GM12891 (cell line): ENCODE measurements around the gene PEPD.

Source experiments
- POLR2A ChIP-seq: IDR thresholded peaks from 2 replicates; pipeline ENCODE4 v1.6.1; 2011; ENCODE audit warnings: low read depth, low read length, control low read depth
- POLR2AphosphoS5 ChIP-seq: IDR thresholded peaks from 2 replicates; pipeline ENCODE4 v1.6.1; 2011; ENCODE audit warnings: low read depth, low read length, control low read depth
- SPI1 ChIP-seq: IDR thresholded peaks from 2 replicates; pipeline ENCODE4 v1.6.1; 2011; ENCODE audit warnings: low read depth, low read length, control low read depth
- TAF1 ChIP-seq: IDR thresholded peaks from 2 replicates; pipeline ENCODE4 v1.6.1; 2011; ENCODE audit warnings: low read depth, low read length, control low read depth

DNA sequence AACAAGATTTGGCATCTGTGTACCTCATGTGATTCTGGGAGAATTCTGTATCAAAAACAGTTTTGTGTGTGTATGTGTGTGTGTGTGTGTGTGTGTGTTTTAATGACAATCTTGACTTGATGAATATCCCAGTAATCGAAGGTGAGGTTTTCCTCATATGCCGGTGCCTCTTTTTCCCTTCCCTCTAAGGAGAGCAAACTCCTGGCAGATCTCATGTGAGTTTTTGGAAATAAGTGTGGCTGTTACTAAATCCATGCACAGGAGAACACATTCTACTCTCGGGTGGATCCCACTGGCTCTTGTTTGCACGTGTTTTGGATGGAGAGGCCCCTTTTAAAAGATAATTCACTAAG is 177.0 kb downstream of the PEPD start:
- TF ChIP-seq POLR2AphosphoS5 (no peak), POLR2A (no peak), SPI1 (no peak), TAF1 (no peak)
